TTC549 (cell line): ENCODE measurements around the gene KRT81.
"Not testable (repeated sequence)": the region's sequence is repeated elsewhere in the genome, so short reads cannot be mapped to it uniquely, and the experiment has no call there.

Experiments used
- FAIRE-seq: peaks from 2 replicates; lab custom pipeline; 2012; peaks lifted over from hg19 to GRCh38; lab: Jason Lieb, UNC

KRT81 gene

GRCh38 chr12:52253391-52254179 lies 37.7 kb downstream of the KRT81 start:
- no peak for FAIRE-seq

GRCh38 chr12:52252728-52253343 lies 38.5 kb downstream of the KRT81 start:
- FAIRE-seq, result no peak

- FAIRE-seq, result not testable (repeated sequence)
Measured at GRCh38 chr12:52252175-52252615, 39.1 kb downstream of the KRT81 start.

- FAIRE-seq, result no peak
Measured at GRCh38 chr12:52251367-52252051, 39.8 kb downstream of the KRT81 start.

GRCh38 chr12:52250048-52250990 lies 41.0 kb downstream of the KRT81 start:
- FAIRE-seq, result no peak

- no peak for FAIRE-seq
Measured at GRCh38 chr12:52249511-52250047, 41.8 kb downstream of the KRT81 start.

GRCh38 chr12:52248541-52249461 lies 42.5 kb downstream of the KRT81 start:
- no peak for FAIRE-seq

- FAIRE-seq, result no peak
Measured at GRCh38 chr12:52247622-52248540, 43.5 kb downstream of the KRT81 start.

GRCh38 chr12:52246720-52247621 lies 44.4 kb downstream of the KRT81 start:
- no peak for FAIRE-seq

GRCh38 chr12:52245962-52246569 lies 45.3 kb downstream of the KRT81 start:
- no peak for FAIRE-seq

GRCh38 chr12:52245259-52245961 lies 45.9 kb downstream of the KRT81 start:
- FAIRE-seq, result no peak

- no peak for FAIRE-seq
Measured at GRCh38 chr12:52244615-52244994, 46.7 kb downstream of the KRT81 start.

- no peak for FAIRE-seq
Measured at GRCh38 chr12:52243856-52244614, 47.3 kb downstream of the KRT81 start.

- no peak for FAIRE-seq
Measured at GRCh38 chr12:52243259-52243855, 48.0 kb downstream of the KRT81 start.

GRCh38 chr12:52242442-52243258 lies 48.7 kb downstream of the KRT81 start:
- FAIRE-seq, result no peak
